AG10803 (cell line): Measurements from ENCODE around the gene MRPL37.

Experiments used
- DNase-seq: peaks from one replicate; pipeline ENCODE4 v3.0.0; 2010; ENCODE audit warnings: low read depth
- H3K4me3 ChIP-seq: 2 replicates; pipeline ENCODE4 v1.5.1; 2011; ENCODE audit warnings: mild to moderate bottlenecking, low read length, control low read depth
- CTCF ChIP-seq: conservative IDR thresholded peaks from 2 replicates; pipeline ENCODE4 v1.5.1; 2011; ENCODE audit warnings: mild to moderate bottlenecking, low read length, control low read depth, inconsistent platforms

The MRPL37 gene

GRCh38 chr1:54256522-54257345 is 56.8 kb downstream of the MRPL37 start:
- H3K4me3 ChIP-seq, result no peak overlapping the region
- no peak for TF ChIP-seq CTCF
- DNase-seq, result no peak

GRCh38 chr1:54257346-54257620 is 57.3 kb downstream of the MRPL37 start:
- H3K4me3 ChIP-seq, result no peak overlapping the region
- no peak for TF ChIP-seq CTCF
- no peak for DNase-seq

- no peak overlapping the region for H3K4me3 ChIP-seq
- no peak for DNase-seq
- TF ChIP-seq CTCF, result no peak
Observed at GRCh38 chr1:54257876-54258275, 57.9 kb downstream of the MRPL37 start.

GRCh38 chr1:54259546-54260140 is 59.7 kb downstream of the MRPL37 start:
- no peak for DNase-seq
- H3K4me3 ChIP-seq, result no peak overlapping the region
- TF ChIP-seq CTCF, result no peak

GRCh38 chr1:54260810-54261209 is 60.8 kb downstream of the MRPL37 start:
- DNase-seq, result no peak
- H3K4me3 ChIP-seq, result no peak overlapping the region
- no peak for TF ChIP-seq CTCF

- no peak for TF ChIP-seq CTCF
- no peak for DNase-seq
- no peak overlapping the region for H3K4me3 ChIP-seq
Observed at GRCh38 chr1:54262244-54262643, 62.3 kb downstream of the MRPL37 start.

GRCh38 chr1:54263601-54264226 is 63.7 kb downstream of the MRPL37 start:
- no peak overlapping the region for H3K4me3 ChIP-seq
- no peak for TF ChIP-seq CTCF
- no peak for DNase-seq
